ENCODE measurements around the gene AGPAT1. TPM values are rescaled to one million over a fixed set of nuclear protein-coding genes. Genes with fewer than 3 reads are reported as not detected.

The AGPAT1 gene
- total and polyA plus RNA-seq, 2 of the 8 experiments (the other 6 are each of a cell fraction or from before 2014, with no cell fraction given), result 96.0 to 222 TPM

DNA sequence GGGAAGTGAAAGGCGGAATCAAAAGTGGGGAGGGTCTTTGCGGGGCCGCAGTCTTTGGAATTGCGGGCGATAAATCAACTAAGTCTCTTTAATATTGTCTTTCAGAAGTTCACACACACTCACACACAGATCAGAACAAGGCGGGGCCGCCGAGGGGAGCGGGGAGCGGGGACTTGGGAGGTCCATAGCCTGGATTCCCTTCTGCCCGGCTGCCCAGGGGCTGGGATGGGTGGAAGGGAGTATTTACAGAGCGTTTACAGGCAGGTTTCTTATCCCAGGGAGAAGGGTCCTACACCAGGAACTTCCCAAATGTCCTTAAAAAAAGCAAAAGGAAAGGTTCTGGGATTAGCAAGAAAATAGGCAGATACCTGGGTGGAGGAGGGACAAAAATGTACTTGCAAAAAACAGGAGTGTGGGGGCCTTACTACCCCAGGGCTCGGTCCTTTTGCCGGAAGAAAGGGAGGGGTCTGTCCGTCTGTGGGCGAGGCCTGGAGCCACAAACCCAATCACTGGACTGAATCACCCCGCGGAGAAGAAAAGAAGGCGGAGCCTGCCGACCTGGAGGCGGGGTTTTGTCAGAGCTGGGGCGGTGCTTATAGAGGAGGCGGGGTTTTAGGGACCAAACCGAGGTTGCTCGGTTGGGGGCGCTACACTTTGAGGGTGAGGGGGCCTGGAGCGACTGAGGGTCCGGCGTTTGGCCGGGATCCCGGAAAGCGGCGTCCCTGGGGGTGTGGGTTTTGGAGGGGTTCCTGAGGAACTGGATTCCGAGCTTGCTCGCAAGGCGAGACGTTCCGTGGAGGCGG, 27.4 kb downstream of the AGPAT1 start:
- peak overlapping the region; percentile 94 to 100 for H3K4me2 ChIP-seq (ENCODE audit: insufficient read depth in 1 of 2, low read depth in 2 of 2, low read length in 2 of 2)
- no peaks in the 10 kb centered on the region for H3K9me3 ChIP-seq (ENCODE audit: insufficient read depth in 2 of 2, low read depth in 1 of 2, low read length in 1 of 2)
- no peak overlapping the region for H2BK5ac ChIP-seq (ENCODE audit: low read depth, low read length)
- peak overlapping the region; percentile 32; the same call in 1 of the 2 replicates for H3K18ac ChIP-seq (ENCODE audit: extremely low read depth, low read length)
- H3K4me3 ChIP-seq (ENCODE audit: extremely low read depth in 1 of 4, insufficient read depth in 2 of 4, low read depth in 3 of 4, low read length in 4 of 4), result peak overlapping the region; percentile 51 to 76 (median 70)
- no peaks in the 10 kb centered on the region for H3K79me1 ChIP-seq (ENCODE audit: low read depth, low read length)
- H3K14ac ChIP-seq (ENCODE audit: insufficient read length), result no peak overlapping the region
- H2BK120ac ChIP-seq (replicated peaks; ENCODE audit: low read depth, low read length), result no peak overlapping the region
- no peaks in the 10 kb centered on the region for H3K36me3 ChIP-seq (ENCODE audit: control insufficient read depth in 2 of 4, insufficient read depth in 4 of 4, low read length in 3 of 4)
- DNase-seq (ENCODE audit: low read depth in 1 of 2, low spot score in 2 of 2) (peak; percentile 72 to 90), FAIRE-seq (no peak)
- no peak overlapping the region for H2AK5ac ChIP-seq (ENCODE audit: low read depth, low read length)
- no peaks in the 10 kb centered on the region for H4K20me1 ChIP-seq (replicated peaks in 1 of 2; ENCODE audit: control insufficient read depth in 1 of 2, insufficient read depth in 2 of 2, low read length in 2 of 2)
- H3K9ac ChIP-seq (replicated peaks in 1 of 4; ENCODE audit: extremely low read depth in 1 of 4, low read depth in 3 of 4, low read length in 3 of 4), result peak overlapping the region in 1 of 4 experiments; percentile 26; a peak in 2 of 7 replicates
- H3K23me2 ChIP-seq (ENCODE audit: low read depth, low read length), result peaks cover 18% of the 10 kb centered on the region
- H3K27ac ChIP-seq (ENCODE audit: low read depth, low read length), result no peak overlapping the region
- no peak overlapping the region for H4K91ac ChIP-seq (replicated peaks; ENCODE audit: insufficient read length, low read length)
- CTCF ChIA-PET (ENCODE audit: partially characterized antibody), result interaction anchor here (0.7 to 4.7 kb wide), 17 partner anchors 10 to 265 kb away, joined by 3 to 23 read pairs (median 5); partner anchors contain the start of genes ATF6B, GPSM3 and PBX2
- H2AFZ ChIP-seq (ENCODE audit: low read length), result peak overlapping the region; percentile 67; the same call in 1 of the 2 replicates
- H2BK12ac ChIP-seq (ENCODE audit: low read depth, low read length), result no peak overlapping the region
- H3K27me3 ChIP-seq (replicated peaks in 1 of 4; ENCODE audit: control insufficient read depth in 3 of 4, extremely low read depth in 1 of 4, insufficient read depth in 3 of 4, low read length in 3 of 4), result peaks cover 4 to 41% (median 37%) of the 10 kb centered on the region in 4 experiments
- no peak overlapping the region for H4K5ac ChIP-seq (ENCODE audit: insufficient read length, low read depth, low read length)
- no peak overlapping the region for H3K23ac ChIP-seq (ENCODE audit: insufficient read length)
- H2BK20ac ChIP-seq (ENCODE audit: low read length), result no peak overlapping the region
- H3K4ac ChIP-seq (replicated peaks; ENCODE audit: insufficient read length, low read depth, low read length), result no peak overlapping the region
- no peak overlapping the region for H3K56ac ChIP-seq (replicated peaks; ENCODE audit: insufficient read length, low read depth, low read length)
- 5% methylated on average over 39 of the region's 39 CpGs; no CpG with 5 or more reads in 1 of the 2 experiments for whole genome bisulfite sequencing, 2 experiments (ENCODE audit: extremely low coverage in 1 of 2, insufficient coverage in 1 of 2, insufficient read length in 1 of 2, insufficient replicate concordance in 2 of 2, low coverage in 1 of 2, low lambda C conversion rate in 2 of 2, missing lambda C conversion rate in 1 of 2)
- no peaks in the 10 kb centered on the region for H3K79me2 ChIP-seq (ENCODE audit: control insufficient read depth in 1 of 2, insufficient read depth in 2 of 2, low read length in 2 of 2)
- peaks cover 10 to 33% (median 16%) of the 10 kb centered on the region in 4 experiments for H3K4me1 ChIP-seq (replicated peaks in 1 of 4; ENCODE audit: control insufficient read depth in 3 of 4, insufficient read depth in 4 of 4, low read length in 3 of 4)
- POLR2A ChIA-PET (ENCODE audit: partially characterized antibody), result interaction anchor here (0.8 to 9.2 kb wide), 11 partner anchors 10 to 822 kb away, joined by 3 to 70 read pairs (median 4); partner anchors contain the start of genes AGPAT1, ATF6B, FKBPL and PBX2
- peak overlapping the region; percentile 85; the same call in 1 of the 2 replicates for H4K8ac ChIP-seq (ENCODE audit: extremely low read depth, insufficient read depth, low read length)
- H2BK15ac ChIP-seq (ENCODE audit: low read length), result no peak overlapping the region
- no peak for TF ChIP-seq BCL11A (IDR thresholded peaks at IDR 0.05; ENCODE audit: low read depth in 2 of 2, low read length in 2 of 2)
- peak; percentile 57; the same call in 1 of the 2 replicates for TF ChIP-seq TBP (IDR thresholded peaks at IDR 0.05; ENCODE audit: low read depth, low read length)
- peak; percentile 69; the same call in 1 of the 2 replicates for TF ChIP-seq TAF1 (IDR thresholded peaks at IDR 0.05; ENCODE audit: low read depth, low read length)
- TF ChIP-seq MAFK (IDR thresholded peaks at IDR 0.05; ENCODE audit: low read depth, low read length), result no peak
- TF ChIP-seq ASH2L (IDR thresholded peaks at IDR 0.05; ENCODE audit: low read length), result peak; percentile 47
- TF ChIP-seq GTF2F1 (IDR thresholded peaks at IDR 0.05; ENCODE audit: borderline replicate concordance, low read depth, low read length), result no peak
- TF ChIP-seq PHF8 (conservative IDR thresholded peaks at IDR 0.05; ENCODE audit: low read depth, low read length), result no peak
- TF ChIP-seq SP4 (IDR thresholded peaks at IDR 0.05; ENCODE audit: low read length), result peak; percentile 63; the same call in 1 of the 2 replicates
- TF ChIP-seq JUND (IDR thresholded peaks at IDR 0.05; ENCODE audit: low read length), result 0 out of 2 replicates have a peak, but pooled peaks have one; percentile 4
